GM19372 (cell line): ENCODE data around the gene ALDH3A2.
"Not testable (repeated sequence)": the region's sequence is repeated elsewhere in the genome, so short reads cannot be mapped to it uniquely, and the experiment has no call there.

Experiments used
- ATAC-seq: cut with Tn5 transposase; IDR thresholded peaks from one replicate; pipeline ENCODE4 v1.9.1; 2021; ENCODE audit warnings: mild to moderate bottlenecking, low read depth, moderate library complexity; ENCODE audit not compliant: unreplicated experiment

ALDH3A2 gene

GRCh38 chr17:19676896-19677295 is 28.3 kb downstream of the ALDH3A2 start:
- no peak for ATAC-seq

- ATAC-seq: no peak
Measured at GRCh38 chr17:19677736-19678379, 29.3 kb downstream of the ALDH3A2 start.

- ATAC-seq: no peak
Measured at GRCh38 chr17:19678581-19679453, 30.3 kb downstream of the ALDH3A2 start.

- ATAC-seq: no peak
Measured at GRCh38 chr17:19683117-19683516, 34.6 kb downstream of the ALDH3A2 start.

- not testable (repeated sequence) for ATAC-seq
Measured at GRCh38 chr17:19684909-19685580, 36.5 kb downstream of the ALDH3A2 start.

GRCh38 chr17:19686400-19687090 is 38.0 kb downstream of the ALDH3A2 start:
- ATAC-seq: no peak

- ATAC-seq: no peak
Measured at GRCh38 chr17:19702217-19702641, 53.7 kb downstream of the ALDH3A2 start.

- no peak for ATAC-seq
Measured at GRCh38 chr17:19703106-19703827, 54.7 kb downstream of the ALDH3A2 start.

GRCh38 chr17:19703828-19704613 is 55.5 kb downstream of the ALDH3A2 start:
- ATAC-seq: no peak

- no peak for ATAC-seq
Measured at GRCh38 chr17:19705201-19705600, 56.6 kb downstream of the ALDH3A2 start.

GRCh38 chr17:19705771-19706770 is 57.5 kb downstream of the ALDH3A2 start:
- ATAC-seq: no peak

- no peak for ATAC-seq
Measured at GRCh38 chr17:19706791-19707727, 58.5 kb downstream of the ALDH3A2 start.

- ATAC-seq: no peak
Measured at GRCh38 chr17:19707728-19708221, 59.2 kb downstream of the ALDH3A2 start.

GRCh38 chr17:19708431-19709175 is 60.1 kb downstream of the ALDH3A2 start:
- ATAC-seq: no peak

GRCh38 chr17:19709841-19710240 is 61.3 kb downstream of the ALDH3A2 start:
- no peak for ATAC-seq

GRCh38 chr17:19712436-19713004 is 64.0 kb downstream of the ALDH3A2 start:
- no peak for ATAC-seq
